Ascending aorta (tissue), 2 donors: ENCODE data around the gene ARMC5. TPM values are rescaled to one million over a fixed set of nuclear protein-coding genes. Genes with fewer than 3 reads are reported as not detected.

ENCODE experiments used
- DNase-seq, 2 donors: peaks; one replicate each; pipeline ENCODE4 v3.0.0-alpha.2; 2019; ENCODE audit warnings: low spot score in 2 of 2
- H3K27ac ChIP-seq, 2 donors: fragments of 200-600 bp; sonication (generic); one replicate each; pipeline ENCODE4 v1.5.1; 2016 to 2017; ENCODE audit warnings: mild to moderate bottlenecking in 1 of 2
- H3K27me3 ChIP-seq: fragments of 200-600 bp; sonication (generic); one replicate; pipeline ENCODE4 v1.5.1; 2017
- H3K36me3 ChIP-seq, 2 donors: fragments of 200-600 bp; sonication (generic); one replicate each; pipeline ENCODE4 v1.5.1; 2016
- H3K4me1 ChIP-seq, 2 donors: fragments of 200-600 bp; sonication (generic); one replicate each; pipeline ENCODE4 v1.5.1; 2016 to 2017; ENCODE audit warnings: mild to moderate bottlenecking in 1 of 2
- H3K4me3 ChIP-seq, 2 donors: fragments of 200-600 bp; sonication (generic); one replicate each; pipeline ENCODE4 v1.5.1; 2016 to 2017; ENCODE audit warnings: mild to moderate bottlenecking in 1 of 2
- H3K9me3 ChIP-seq, 2 donors: fragments of 200-600 bp; sonication (generic); one replicate each; pipeline ENCODE4 v1.5.1; 2016
- intact Hi-C: fragments of 100-400 bp; cut with DNase I; formaldehyde crosslinking; loops from one replicate; pipeline ENCODE4 v1.15.1; 2023
- total RNA-seq: library from RNA; depleted of rRNA; stranded (reverse); fragments of >200 nt; gene quantifications from one replicate; pipeline ENCODE4 v1.1.0, GENCODE V29; 2016
- TF ChIP-seq, protein P1 (sequence below), 3 experiments: fragments of 200-600 bp in 2 of 3; fragments of 450-650 bp in 1 of 3; sonication (generic) in 2 of 3; IDR thresholded peaks; one replicate each; pipeline ENCODE4 v1.5.1; 2016 to 2019; ENCODE audit warnings: antibody characterized with exemption in 3 of 3, mild to moderate bottlenecking in 1 of 3, moderate library complexity in 1 of 3

ARMC5 gene
- total RNA-seq, 1 donor from 2014 or later, result 10.0 TPM

DNA sequence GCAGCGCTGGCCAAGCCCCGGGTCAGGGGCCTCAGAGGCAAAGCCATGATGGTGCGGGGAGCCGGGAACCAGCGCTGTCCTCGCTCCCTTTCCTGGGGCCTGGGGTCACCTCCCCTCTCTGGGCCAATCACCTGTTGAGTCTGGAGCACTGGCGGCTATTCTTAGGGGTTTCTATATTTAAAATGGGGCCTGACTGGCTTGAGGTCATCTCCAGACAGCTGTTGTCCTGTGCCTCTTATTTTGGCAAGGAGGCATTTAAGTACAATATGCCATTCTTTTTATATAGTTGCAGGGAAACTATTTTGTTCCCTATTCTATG is 31.1 kb upstream of the ARMC5 start, which contains the start of gene COX6A2:
Gene COX6A2 (minus strand): TSS at position 82 of the 319 bp plus-strand sequence. CDS start 35 bp downstream, at position 47.
- peak within 1 kb of the TSS; percentile 39 to 66 for H3K4me3 ChIP-seq
- H3K27me3 ChIP-seq, result no peaks in the 10 kb centered on the region
- peaks cover 0 to 4% of the 10 kb centered on the region in 2 donors for H3K4me1 ChIP-seq
- no peak within 1 kb of the TSS for H3K27ac ChIP-seq
- TF ChIP-seq, protein P1, sequence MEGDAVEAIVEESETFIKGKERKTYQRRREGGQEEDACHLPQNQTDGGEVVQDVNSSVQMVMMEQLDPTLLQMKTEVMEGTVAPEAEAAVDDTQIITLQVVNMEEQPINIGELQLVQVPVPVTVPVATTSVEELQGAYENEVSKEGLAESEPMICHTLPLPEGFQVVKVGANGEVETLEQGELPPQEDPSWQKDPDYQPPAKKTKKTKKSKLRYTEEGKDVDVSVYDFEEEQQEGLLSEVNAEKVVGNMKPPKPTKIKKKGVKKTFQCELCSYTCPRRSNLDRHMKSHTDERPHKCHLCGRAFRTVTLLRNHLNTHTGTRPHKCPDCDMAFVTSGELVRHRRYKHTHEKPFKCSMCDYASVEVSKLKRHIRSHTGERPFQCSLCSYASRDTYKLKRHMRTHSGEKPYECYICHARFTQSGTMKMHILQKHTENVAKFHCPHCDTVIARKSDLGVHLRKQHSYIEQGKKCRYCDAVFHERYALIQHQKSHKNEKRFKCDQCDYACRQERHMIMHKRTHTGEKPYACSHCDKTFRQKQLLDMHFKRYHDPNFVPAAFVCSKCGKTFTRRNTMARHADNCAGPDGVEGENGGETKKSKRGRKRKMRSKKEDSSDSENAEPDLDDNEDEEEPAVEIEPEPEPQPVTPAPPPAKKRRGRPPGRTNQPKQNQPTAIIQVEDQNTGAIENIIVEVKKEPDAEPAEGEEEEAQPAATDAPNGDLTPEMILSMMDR (IDR thresholded peaks at IDR 0.05), result no peak
- no peaks in the 10 kb centered on the region for H3K9me3 ChIP-seq
- no peaks in the 10 kb centered on the region for H3K36me3 ChIP-seq
- DNase-seq, result no peak
- intact Hi-C loops, result no loop called here

DNA sequence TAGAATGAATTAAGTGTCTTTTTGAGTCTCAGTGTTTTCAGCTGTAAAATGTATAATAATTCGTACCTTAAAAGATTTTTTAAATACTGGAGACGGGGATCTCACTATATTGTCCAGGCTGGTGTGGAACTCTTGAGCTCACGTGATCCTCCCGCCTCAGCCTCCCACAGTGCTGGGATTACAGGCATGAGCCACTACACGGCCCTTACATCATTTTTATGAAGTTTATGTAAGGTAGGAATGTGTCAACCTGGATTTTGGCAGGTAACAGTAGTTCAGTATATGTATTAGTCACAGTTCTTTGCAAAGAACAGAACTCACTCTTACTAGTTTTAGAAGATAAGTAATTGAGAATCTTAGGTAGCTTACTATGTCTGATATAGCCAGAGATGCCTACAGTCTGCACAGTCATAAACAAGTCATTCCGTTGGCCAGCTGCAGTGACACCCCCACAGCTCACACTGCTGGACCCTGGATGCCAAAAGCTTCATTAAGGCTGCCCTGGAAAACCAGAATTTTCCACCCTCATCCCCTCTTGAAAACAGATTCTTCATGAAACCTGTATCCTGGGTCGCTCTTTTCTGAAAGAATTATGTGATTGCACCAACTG is 30.6 kb upstream of the ARMC5 start:
- Histone ChIP-seq H3K4me3 (no peak overlapping the region), H3K27me3 (no peaks in the 10 kb centered on the region), H3K36me3 (no peaks in the 10 kb centered on the region), H3K27ac (no peak overlapping the region), H3K4me1 (peaks cover 0 to 4% of the 10 kb centered on the region in 2 donors), H3K9me3 (no peaks in the 10 kb centered on the region)
- DNase-seq, result no peak
- TF ChIP-seq, protein P1 (IDR thresholded peaks at IDR 0.05), result no peak
- intact Hi-C loops, result no loop called here

DNA sequence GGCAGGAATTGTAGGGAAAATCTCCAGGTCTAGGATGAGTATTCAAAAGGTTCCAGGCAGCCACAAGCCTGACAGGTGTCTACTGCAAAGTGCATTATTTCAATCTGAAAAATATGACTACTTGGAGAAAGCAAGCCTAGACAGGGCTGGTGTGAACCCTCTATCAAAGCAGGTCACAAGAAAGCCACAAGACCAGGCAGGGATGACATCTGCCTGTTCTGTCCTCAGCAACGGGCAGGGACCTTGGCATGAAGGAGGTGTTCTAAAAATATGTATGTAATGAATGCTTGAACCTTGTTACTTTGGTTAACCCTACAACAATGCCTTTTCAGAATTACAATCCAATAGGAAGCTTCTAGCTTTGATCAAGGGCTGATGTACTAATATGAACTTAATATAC is 30.0 kb upstream of the ARMC5 start:
- Histone ChIP-seq H3K4me3 (no peak overlapping the region), H3K36me3 (no peaks in the 10 kb centered on the region), H3K27me3 (no peaks in the 10 kb centered on the region), H3K4me1 (peaks cover 0 to 4% of the 10 kb centered on the region in 2 donors), H3K27ac (no peak overlapping the region), H3K9me3 (no peaks in the 10 kb centered on the region)
- TF ChIP-seq, protein P1 (IDR thresholded peaks at IDR 0.05), result no peak
- DNase-seq, result no peak
- intact Hi-C loops, result no loop called here

DNA sequence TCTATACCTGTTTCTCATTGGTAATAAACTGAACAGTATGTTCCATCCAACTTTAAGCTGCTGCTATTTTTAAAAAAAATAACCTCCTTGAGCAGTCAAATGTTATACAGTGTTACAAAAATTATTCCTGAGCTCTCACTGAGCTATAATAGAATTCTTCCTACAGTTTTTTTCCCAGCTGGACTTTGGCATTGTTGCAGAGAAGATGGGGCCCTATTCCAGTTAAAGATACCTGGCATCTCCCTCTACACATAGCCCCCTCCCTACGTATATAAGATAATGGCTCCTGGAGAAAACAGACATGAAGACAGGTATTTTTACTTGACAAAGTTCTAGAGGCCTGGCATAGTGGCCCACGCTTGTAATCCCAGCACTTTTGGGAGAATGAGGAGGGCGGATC is 29.5 kb upstream of the ARMC5 start:
- H3K4me1 ChIP-seq, result peaks cover 0 to 4% of the 10 kb centered on the region in 2 donors
- no peak overlapping the region for H3K27ac ChIP-seq
- TF ChIP-seq, protein P1 (IDR thresholded peaks at IDR 0.05), result no peak
- no peak for DNase-seq
- intact Hi-C loops, result no loop called here
- no peak overlapping the region for H3K4me3 ChIP-seq
- no peaks in the 10 kb centered on the region for H3K36me3 ChIP-seq
- no peaks in the 10 kb centered on the region for H3K27me3 ChIP-seq
- no peaks in the 10 kb centered on the region for H3K9me3 ChIP-seq

DNA sequence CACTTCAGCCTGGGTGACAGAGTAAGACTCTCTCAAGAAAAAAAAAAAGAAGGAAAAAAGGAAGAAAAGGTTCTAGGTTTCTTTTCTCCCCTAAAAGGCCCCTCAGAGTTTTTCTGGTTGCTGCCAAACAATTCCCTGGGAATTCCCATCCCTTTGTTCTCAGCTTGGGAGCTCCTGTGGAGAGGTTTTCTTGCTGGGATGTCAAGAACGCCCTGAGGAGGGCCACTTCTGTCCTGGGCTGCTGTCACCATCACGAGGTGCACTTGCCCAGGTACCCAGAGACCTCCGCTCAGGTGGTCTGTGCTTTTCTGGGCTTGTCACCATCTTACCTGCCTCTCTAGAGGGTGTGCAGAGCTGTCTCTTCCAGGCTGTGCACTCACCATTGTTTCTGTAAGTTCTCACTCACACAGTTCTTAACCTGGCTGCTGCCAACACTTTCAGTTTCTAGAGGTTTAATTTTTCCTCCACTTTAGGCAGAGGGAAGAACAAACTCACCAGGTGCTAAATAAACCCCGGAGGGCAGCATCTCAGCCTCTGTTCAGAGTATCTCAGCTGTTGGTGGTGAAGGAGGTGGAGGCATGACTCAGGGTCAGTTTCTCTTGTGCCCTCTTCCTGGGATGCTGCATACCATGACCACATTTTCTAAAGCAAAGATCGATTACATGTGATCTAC is 28.8 kb upstream of the ARMC5 start:
- intact Hi-C loops, result no loop called here
- DNase-seq, result no peak
- H3K4me1 ChIP-seq, result peaks cover 0 to 4% of the 10 kb centered on the region in 2 donors

More for the DNA sequence above, 28.8 kb upstream of the ARMC5 start:
- TF ChIP-seq, protein P1 (IDR thresholded peaks at IDR 0.05), result no peak
- Histone ChIP-seq H3K36me3 (no peaks in the 10 kb centered on the region), H3K27ac (no peak overlapping the region), H3K27me3 (no peaks in the 10 kb centered on the region), H3K9me3 (no peaks in the 10 kb centered on the region), H3K4me3 (no peak overlapping the region)
